Neural cell (in vitro differentiated cells): ENCODE measurements around the gene ARMH1. TPM values are rescaled to one million over a fixed set of nuclear protein-coding genes. Genes with fewer than 3 reads are reported as not detected.

Experiments
- H2AFZ ChIP-seq: fragments of 200-600, 300-800 bp; sonication (generic), shearing (Covaris generic); 2 replicates; pipeline ENCODE4 v1.6.0; 2014; ENCODE audit warnings: low read depth, mild to moderate bottlenecking, antibody characterized with exemption, low read length, moderate library complexity
- H3F3A ChIP-seq: fragments of 200-600 bp; shearing (Covaris generic); 2 replicates; pipeline ENCODE4 v1.6.1; 2016; ENCODE audit warnings: mild to moderate bottlenecking, moderate library complexity, mixed read lengths, antibody characterized with exemption, low read length; ENCODE audit not compliant: insufficient read depth, poor library complexity, severe bottlenecking
- H3K27ac ChIP-seq: fragments of 200-600, 300-800 bp; sonication (generic), shearing (Covaris generic); 2 replicates; pipeline ENCODE4 v1.5.1; 2014; ENCODE audit warnings: mild to moderate bottlenecking, low read length, moderate library complexity
- H3K27me3 ChIP-seq: fragments of 300-800, 200-600 bp; sonication (generic), shearing (Covaris generic); 2 replicates; pipeline ENCODE4 v1.6.0; 2014; ENCODE audit warnings: mild to moderate bottlenecking, low read depth, low read length, moderate library complexity; ENCODE audit not compliant: insufficient read depth
- H3K36me3 ChIP-seq: fragments of 300-800, 200-600 bp; sonication (generic), shearing (Covaris generic); 2 replicates; pipeline ENCODE4 v1.5.1; 2014; ENCODE audit warnings: mild to moderate bottlenecking, antibody characterized with exemption, low read length, moderate library complexity; ENCODE audit not compliant: insufficient read depth
- H3K4me2 ChIP-seq: fragments of 300-800, 200-600 bp; sonication (generic), shearing (Covaris generic); 2 replicates; pipeline ENCODE4 v1.6.0; 2014; ENCODE audit warnings: mild to moderate bottlenecking, low read length
- H3K4me3 ChIP-seq: fragments of 300-800, 200-600 bp; sonication (generic), shearing (Covaris generic); 2 replicates; pipeline ENCODE4 v1.5.1; 2014; ENCODE audit warnings: mild to moderate bottlenecking, low read length, moderate library complexity
- H3K79me2 ChIP-seq: fragments of 200-600 bp; shearing (Covaris generic); replicated peaks from 2 replicates; pipeline ENCODE4 v1.6.0; 2014; ENCODE audit warnings: mild to moderate bottlenecking, low read length, moderate library complexity; ENCODE audit not compliant: insufficient read depth
- H3K9ac ChIP-seq: fragments of 300-800, 200-600 bp; sonication (generic), shearing (Covaris generic); 2 replicates; pipeline ENCODE4 v1.6.1; 2016; ENCODE audit warnings: mild to moderate bottlenecking, low read length, mixed read lengths
- H3K9me2 ChIP-seq: fragments of 200-600 bp; shearing (Covaris generic); 2 replicates; pipeline ENCODE4 v1.6.1; 2016; ENCODE audit warnings: mild to moderate bottlenecking, low read length, mixed read lengths; ENCODE audit not compliant: insufficient read depth
- H3K9me3 ChIP-seq: fragments of 200-600, 300-800 bp; sonication (generic), shearing (Covaris generic); 2 replicates; pipeline ENCODE4 v1.6.1; 2016; ENCODE audit warnings: mild to moderate bottlenecking, mixed run types, low read length, moderate library complexity, mixed read lengths
- H4K20me1 ChIP-seq: fragments of 200-600 bp; shearing (Covaris generic); 2 replicates; pipeline ENCODE4 v1.6.1; 2016; ENCODE audit warnings: mild to moderate bottlenecking, mixed run types; ENCODE audit not compliant: insufficient read depth
- CTCF ChIP-seq: fragments of 450-650 bp; IDR thresholded peaks from 2 replicates; pipeline ENCODE4 v1.5.1; 2014; ENCODE audit warnings: antibody characterized with exemption, mild to moderate bottlenecking, moderate library complexity; ENCODE audit not compliant: poor library complexity, severe bottlenecking
- EP300 ChIP-seq: fragments of 450-650 bp; conservative IDR thresholded peaks from 2 replicates; pipeline ENCODE4 v1.6.1; 2014; ENCODE audit warnings: antibody characterized with exemption, mild to moderate bottlenecking, moderate library complexity; ENCODE audit not compliant: poor library complexity, severe bottlenecking
- EZH2 ChIP-seq: fragments of 200-600, 300-800 bp; shearing (Covaris generic), sonication (generic); IDR thresholded peaks from 2 replicates; pipeline ENCODE4 v1.6.1; 2014; ENCODE audit warnings: antibody characterized with exemption, low read length, borderline replicate concordance, mild to moderate bottlenecking; ENCODE audit not compliant: insufficient read depth, poor library complexity, severe bottlenecking
- MXI1 ChIP-seq: fragments of 450-650 bp; conservative IDR thresholded peaks from 2 replicates; pipeline ENCODE4 v1.6.1; 2014; ENCODE audit warnings: antibody characterized with exemption, mild to moderate bottlenecking; ENCODE audit not compliant: poor library complexity, severe bottlenecking
- POLR2AphosphoS5 ChIP-seq: IDR thresholded peaks from 2 replicates; pipeline ENCODE4 v1.6.1; 2012
- RAD21 ChIP-seq: fragments of 450-650 bp; conservative IDR thresholded peaks from 2 replicates; pipeline ENCODE4 v1.6.1; 2014; ENCODE audit warnings: antibody characterized with exemption, mild to moderate bottlenecking, moderate library complexity
- SMC3 ChIP-seq: fragments of 450-650 bp; conservative IDR thresholded peaks from 2 replicates; pipeline ENCODE4 v1.6.1; 2014; ENCODE audit warnings: antibody characterized with exemption, mild to moderate bottlenecking, moderate library complexity; ENCODE audit not compliant: poor library complexity
- TAF1 ChIP-seq: IDR thresholded peaks from 2 replicates; pipeline ENCODE4 v1.6.1; 2012; ENCODE audit warnings: low read depth
- polyA plus RNA-seq: library from polyadenylated mRNA; depleted of rRNA; stranded (reverse); fragments of >200 nt; gene quantifications from 2 replicates; pipeline ENCODE4 v1.2.3, GENCODE V29; 2014
- TF ChIP-seq, protein P1 (sequence below): IDR thresholded peaks from 2 replicates; pipeline ENCODE4 v1.6.1; 2012; ENCODE audit warnings: borderline replicate concordance

The ARMH1 gene
- polyA plus RNA-seq, 1 donor from 2014 or later: 105 TPM

DNA sequence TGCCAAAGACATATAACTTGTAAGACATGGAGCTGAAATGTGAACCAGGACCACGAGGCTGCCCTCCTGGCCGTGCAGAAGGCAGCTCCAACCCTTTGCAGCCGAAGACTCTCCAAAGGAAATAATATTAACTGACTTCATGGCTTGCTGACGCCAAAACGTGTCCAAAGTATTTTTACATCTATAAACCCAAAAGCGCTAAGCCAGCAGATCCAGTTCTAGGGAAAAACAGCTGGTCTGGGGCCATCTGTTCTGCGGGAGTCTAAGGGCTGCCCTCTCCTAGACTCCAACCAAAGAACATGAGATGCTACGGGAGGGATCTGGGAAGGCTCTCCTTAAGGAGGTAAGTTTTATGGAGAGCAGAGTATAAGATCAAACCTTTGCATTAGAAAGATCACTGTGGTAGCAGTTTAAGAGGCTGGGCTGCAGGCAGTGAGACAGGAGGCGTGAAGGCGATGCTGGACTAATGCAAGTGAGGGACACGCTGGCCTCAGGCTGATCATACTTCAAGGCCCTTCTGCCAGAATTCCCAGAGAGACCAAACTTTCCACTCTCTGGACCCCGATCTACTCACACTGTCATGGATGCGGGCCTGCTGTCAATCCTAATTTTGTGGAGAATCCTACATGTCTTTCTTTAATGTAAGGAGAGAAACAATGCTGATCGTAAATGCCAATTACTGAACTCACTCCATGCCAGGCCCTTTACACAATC lies 1.4 kb upstream of the ARMH1 start:
- Histone ChIP-seq H3K27ac (peak overlapping the region; percentile 79), H4K20me1 (no peaks in the 10 kb centered on the region), H3K9me3 (no peaks in the 10 kb centered on the region), H3F3A (no peaks in the 10 kb centered on the region), H3K4me3 (peak overlapping the region; percentile 71), H3K9me2 (no peaks in the 10 kb centered on the region), H3K79me2 (no peaks in the 10 kb centered on the region), H3K9ac (peak overlapping the region; percentile 75), H3K36me3 (no peaks in the 10 kb centered on the region), H3K4me2 (peak overlapping the region; percentile 85), H2AFZ (peak overlapping the region; percentile 48), H3K27me3 (no peaks in the 10 kb centered on the region)
- no peak for TF ChIP-seq SMC3
- TF ChIP-seq TAF1: no peak
- no peak for TF ChIP-seq POLR2AphosphoS5
- no peak for TF ChIP-seq EP300
- TF ChIP-seq CTCF: no peak
- TF ChIP-seq, protein P1, sequence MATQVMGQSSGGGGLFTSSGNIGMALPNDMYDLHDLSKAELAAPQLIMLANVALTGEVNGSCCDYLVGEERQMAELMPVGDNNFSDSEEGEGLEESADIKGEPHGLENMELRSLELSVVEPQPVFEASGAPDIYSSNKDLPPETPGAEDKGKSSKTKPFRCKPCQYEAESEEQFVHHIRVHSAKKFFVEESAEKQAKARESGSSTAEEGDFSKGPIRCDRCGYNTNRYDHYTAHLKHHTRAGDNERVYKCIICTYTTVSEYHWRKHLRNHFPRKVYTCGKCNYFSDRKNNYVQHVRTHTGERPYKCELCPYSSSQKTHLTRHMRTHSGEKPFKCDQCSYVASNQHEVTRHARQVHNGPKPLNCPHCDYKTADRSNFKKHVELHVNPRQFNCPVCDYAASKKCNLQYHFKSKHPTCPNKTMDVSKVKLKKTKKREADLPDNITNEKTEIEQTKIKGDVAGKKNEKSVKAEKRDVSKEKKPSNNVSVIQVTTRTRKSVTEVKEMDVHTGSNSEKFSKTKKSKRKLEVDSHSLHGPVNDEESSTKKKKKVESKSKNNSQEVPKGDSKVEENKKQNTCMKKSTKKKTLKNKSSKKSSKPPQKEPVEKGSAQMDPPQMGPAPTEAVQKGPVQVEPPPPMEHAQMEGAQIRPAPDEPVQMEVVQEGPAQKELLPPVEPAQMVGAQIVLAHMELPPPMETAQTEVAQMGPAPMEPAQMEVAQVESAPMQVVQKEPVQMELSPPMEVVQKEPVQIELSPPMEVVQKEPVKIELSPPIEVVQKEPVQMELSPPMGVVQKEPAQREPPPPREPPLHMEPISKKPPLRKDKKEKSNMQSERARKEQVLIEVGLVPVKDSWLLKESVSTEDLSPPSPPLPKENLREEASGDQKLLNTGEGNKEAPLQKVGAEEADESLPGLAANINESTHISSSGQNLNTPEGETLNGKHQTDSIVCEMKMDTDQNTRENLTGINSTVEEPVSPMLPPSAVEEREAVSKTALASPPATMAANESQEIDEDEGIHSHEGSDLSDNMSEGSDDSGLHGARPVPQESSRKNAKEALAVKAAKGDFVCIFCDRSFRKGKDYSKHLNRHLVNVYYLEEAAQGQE: no peak
- no peak for TF ChIP-seq MXI1
- TF ChIP-seq RAD21: no peak
- TF ChIP-seq EZH2: no peak

DNA sequence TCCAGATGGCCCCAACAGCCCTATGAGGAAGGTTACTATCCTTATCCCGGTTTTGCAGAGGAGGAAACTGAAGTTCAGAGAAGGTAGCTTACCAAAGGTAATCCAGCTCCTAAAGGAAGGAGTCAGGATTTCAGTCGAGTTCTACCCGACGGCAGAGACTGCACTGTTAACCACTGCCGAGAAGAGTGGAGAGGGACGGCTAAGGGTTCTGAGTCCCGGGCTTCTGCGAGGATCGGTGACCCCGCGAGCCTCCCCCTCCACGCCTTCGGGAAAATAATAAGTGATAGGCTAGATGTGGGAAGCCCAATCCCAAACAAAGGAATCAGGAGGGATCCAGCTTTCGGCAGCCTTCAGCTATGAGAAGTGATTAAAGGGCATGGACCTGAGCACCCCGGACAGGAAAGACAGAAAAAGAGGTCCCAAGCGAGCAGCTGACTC lies 820 bp upstream of the ARMH1 start:
- H3K4me3 ChIP-seq: peak overlapping the region; percentile 71
- peak overlapping the region; percentile 75 for H3K9ac ChIP-seq
- no peaks in the 10 kb centered on the region for H4K20me1 ChIP-seq
- no peaks in the 10 kb centered on the region for H3F3A ChIP-seq
- H3K27me3 ChIP-seq: no peaks in the 10 kb centered on the region
- peak overlapping the region; percentile 79 for H3K27ac ChIP-seq
- H3K4me2 ChIP-seq: peak overlapping the region; percentile 85
- no peaks in the 10 kb centered on the region for H3K79me2 ChIP-seq
- H3K9me3 ChIP-seq: no peaks in the 10 kb centered on the region
- no peaks in the 10 kb centered on the region for H3K9me2 ChIP-seq
- peak overlapping the region; percentile 48 for H2AFZ ChIP-seq
- H3K36me3 ChIP-seq: no peaks in the 10 kb centered on the region
- TF ChIP-seq EP300: no peak
- TF ChIP-seq CTCF: no peak
- TF ChIP-seq POLR2AphosphoS5: peak; percentile 33
- TF ChIP-seq, protein P1: peak; percentile 36
- TF ChIP-seq TAF1: peak; percentile 34
- no peak for TF ChIP-seq MXI1
- TF ChIP-seq SMC3: no peak
- no peak for TF ChIP-seq RAD21
- no peak for TF ChIP-seq EZH2
